Gastrocnemius medialis (tissue), 4 donors: Measurements from ENCODE around the gene SEMA4C. TPM values are rescaled to one million over a fixed set of nuclear protein-coding genes. Genes with fewer than 3 reads are reported as not detected.

Experiments
- ATAC-seq, 2 donors: fragments of 150-250 bp; one replicate each; pipeline ENCODE4 v1.9.1; 2016
- DNase-seq, 2 donors: peaks; one replicate each; pipeline ENCODE4 v3.0.0-alpha.2; 2019
- H3K27ac ChIP-seq, 4 donors: fragments of 200-600 bp; sonication (generic); 1 replicate in 1 of 4; 2 replicates in 3 of 4; pipeline ENCODE4 v1.5.1; 2016 to 2018; ENCODE audit warnings: mild to moderate bottlenecking in 2 of 4, moderate library complexity in 1 of 4
- H3K27me3 ChIP-seq, 3 donors: fragments of 200-600 bp; sonication (generic) in 2 of 3; 1 replicate in 1 of 3; 2 replicates in 2 of 3; pipeline versions ENCODE4 v1.5.1 to v1.6.0; 2016 to 2019; ENCODE audit warnings: mild to moderate bottlenecking in 1 of 3, moderate library complexity in 1 of 3
- H3K36me3 ChIP-seq, 2 donors: fragments of 200-600 bp; sonication (generic) in 1 of 2; one replicate each; pipeline ENCODE4 v1.5.1; 2017 to 2018
- H3K4me1 ChIP-seq, 2 donors: fragments of 200-600 bp; sonication (generic) in 1 of 2; one replicate each; pipeline ENCODE4 v1.5.1; 2016 to 2017; ENCODE audit warnings: mild to moderate bottlenecking in 2 of 2
- H3K4me3 ChIP-seq, 4 donors: fragments of 200-600 bp; sonication (generic) in 3 of 4; 1 replicate in 1 of 4; 2 replicates in 3 of 4; pipeline ENCODE4 v1.5.1; 2016 to 2019; ENCODE audit warnings: mild to moderate bottlenecking in 2 of 4
- H3K9me3 ChIP-seq, 3 donors: fragments of 200-600 bp; sonication (generic) in 2 of 3; 1 replicate in 1 of 3; 2 replicates in 2 of 3; pipeline ENCODE4 v1.5.1; 2016 to 2019
- CTCF ChIP-seq, 5 experiments: fragments of 450-650 bp in 3 of 5; fragments of 200-600 bp in 2 of 5; sonication (generic) in 2 of 5; IDR thresholded peaks in 4 of 5; conservative IDR thresholded peaks in 1 of 5; 1 replicate in 4 of 5; 2 replicates in 1 of 5; pipeline ENCODE4 v1.5.1; 2016 to 2019; ENCODE audit warnings: antibody characterized with exemption in 5 of 5, mild to moderate bottlenecking in 3 of 5, moderate library complexity in 3 of 5
- POLR2A ChIP-seq, 2 donors: fragments of 450-650 bp; IDR thresholded peaks; one replicate each; pipeline ENCODE4 v1.6.1; 2017; ENCODE audit warnings: antibody characterized with exemption in 2 of 2, mild to moderate bottlenecking in 2 of 2, moderate library complexity in 2 of 2
- in situ Hi-C, 4 donors: fragments of 200-750 bp; cut with MboI; loops; one replicate each; pipeline versions ENCODE4 v1.15.0 to v1.8.0; 2017; ENCODE audit warnings: low sequenced_read_pairs in 4 of 4
- intact Hi-C: fragments of 100-400 bp; cut with DNase I; formaldehyde crosslinking; loops from one replicate; pipeline ENCODE4 v1.15.1; 2023; ENCODE audit warnings: low total_unique reads
- total RNA-seq, 4 donors: library from RNA; depleted of rRNA; stranded (reverse); fragments of >200 nt; gene quantifications; one replicate each; pipeline versions ENCODE4 v1.1.0 to v1.2.3, GENCODE V29; 2016

Gene SEMA4C
- total RNA-seq, 4 donors from 2014 or later, result 3.2 to 8.6 (median 6.5) TPM

- DNase-seq (no peak), ATAC-seq (no peak)
- Histone ChIP-seq H3K27me3 (no peaks in the 10 kb centered on the region), H3K27ac (no peak overlapping the region), H3K36me3 (no peaks in the 10 kb centered on the region), H3K9me3 (no peaks in the 10 kb centered on the region), H3K4me3 (no peak overlapping the region), H3K4me1 (peaks cover 2 to 4% of the 10 kb centered on the region in 2 donors)
- no peak for TF ChIP-seq POLR2A (IDR thresholded peaks at IDR 0.05)
- TF ChIP-seq CTCF (IDR thresholded peaks at IDR 0.05 in 4 of 5, conservative IDR thresholded peaks at IDR 0.05 in 1 of 5), result no peak
- in situ Hi-C loops, result no loop called here
- intact Hi-C loops, result no loop called here
These were observed 12.3 kb upstream of the SEMA4C start for GRCh38 chr2:96882230-96882629.

- Histone ChIP-seq H3K4me1 (no peaks in the 10 kb centered on the region), H3K4me3 (no peak overlapping the region), H3K36me3 (no peaks in the 10 kb centered on the region), H3K9me3 (no peaks in the 10 kb centered on the region), H3K27me3 (no peaks in the 10 kb centered on the region), H3K27ac (no peak overlapping the region)
- ATAC-seq, result no peak
- DNase-seq, result no peak
- TF ChIP-seq CTCF (IDR thresholded peaks at IDR 0.05 in 4 of 5, conservative IDR thresholded peaks at IDR 0.05 in 1 of 5), result no peak
- TF ChIP-seq POLR2A (IDR thresholded peaks at IDR 0.05), result no peak
- intact Hi-C loops, result no loop called here
- in situ Hi-C loops, result no loop called here
These were observed 11.7 kb upstream of the SEMA4C start for GRCh38 chr2:96881349-96882195.

- no peaks in the 10 kb centered on the region for H3K36me3 ChIP-seq
- H3K27me3 ChIP-seq, result no peaks in the 10 kb centered on the region
- H3K27ac ChIP-seq, result no peak overlapping the region
- ATAC-seq (no peak), DNase-seq (no peak)
- no peak overlapping the region for H3K4me3 ChIP-seq
- no peaks in the 10 kb centered on the region for H3K4me1 ChIP-seq
- intact Hi-C loops, result no loop called here
- H3K9me3 ChIP-seq, result no peaks in the 10 kb centered on the region
- no peak for TF ChIP-seq CTCF (IDR thresholded peaks at IDR 0.05 in 4 of 5, conservative IDR thresholded peaks at IDR 0.05 in 1 of 5)
- in situ Hi-C loops, result no loop called here
These were observed 11.0 kb upstream of the SEMA4C start for GRCh38 chr2:96880891-96881273.

GRCh38 chr2:96879545-96880040, 9.7 kb upstream of the SEMA4C start:
- Histone ChIP-seq H3K4me1 (peaks cover 3 to 5% of the 10 kb centered on the region in 2 donors), H3K9me3 (no peaks in the 10 kb centered on the region), H3K27me3 (no peaks in the 10 kb centered on the region), H3K36me3 (no peaks in the 10 kb centered on the region), H3K4me3 (no peak overlapping the region), H3K27ac (no peak overlapping the region)
- no peak for TF ChIP-seq POLR2A (IDR thresholded peaks at IDR 0.05)
- no peak for TF ChIP-seq CTCF (IDR thresholded peaks at IDR 0.05 in 4 of 5, conservative IDR thresholded peaks at IDR 0.05 in 1 of 5)
- in situ Hi-C loops, result no loop called here
- ATAC-seq (no peak), DNase-seq (no peak)
- intact Hi-C loops, result loop anchor here (1.0 kb wide), 1 partner anchor 16 kb away; no protein-coding TSS in a partner anchor
